GM19328 (cell line): ENCODE data around the gene GJC1.
"Not testable (repeated sequence)": the region's sequence is repeated elsewhere in the genome, so short reads cannot be mapped to it uniquely, and the experiment has no call there.

ENCODE experiments used
- ATAC-seq: cut with Tn5 transposase; IDR thresholded peaks from one replicate; pipeline ENCODE4 v1.9.1; 2021; ENCODE audit warnings: mild to moderate bottlenecking, moderate library complexity; ENCODE audit not compliant: unreplicated experiment

Gene GJC1

DNA sequence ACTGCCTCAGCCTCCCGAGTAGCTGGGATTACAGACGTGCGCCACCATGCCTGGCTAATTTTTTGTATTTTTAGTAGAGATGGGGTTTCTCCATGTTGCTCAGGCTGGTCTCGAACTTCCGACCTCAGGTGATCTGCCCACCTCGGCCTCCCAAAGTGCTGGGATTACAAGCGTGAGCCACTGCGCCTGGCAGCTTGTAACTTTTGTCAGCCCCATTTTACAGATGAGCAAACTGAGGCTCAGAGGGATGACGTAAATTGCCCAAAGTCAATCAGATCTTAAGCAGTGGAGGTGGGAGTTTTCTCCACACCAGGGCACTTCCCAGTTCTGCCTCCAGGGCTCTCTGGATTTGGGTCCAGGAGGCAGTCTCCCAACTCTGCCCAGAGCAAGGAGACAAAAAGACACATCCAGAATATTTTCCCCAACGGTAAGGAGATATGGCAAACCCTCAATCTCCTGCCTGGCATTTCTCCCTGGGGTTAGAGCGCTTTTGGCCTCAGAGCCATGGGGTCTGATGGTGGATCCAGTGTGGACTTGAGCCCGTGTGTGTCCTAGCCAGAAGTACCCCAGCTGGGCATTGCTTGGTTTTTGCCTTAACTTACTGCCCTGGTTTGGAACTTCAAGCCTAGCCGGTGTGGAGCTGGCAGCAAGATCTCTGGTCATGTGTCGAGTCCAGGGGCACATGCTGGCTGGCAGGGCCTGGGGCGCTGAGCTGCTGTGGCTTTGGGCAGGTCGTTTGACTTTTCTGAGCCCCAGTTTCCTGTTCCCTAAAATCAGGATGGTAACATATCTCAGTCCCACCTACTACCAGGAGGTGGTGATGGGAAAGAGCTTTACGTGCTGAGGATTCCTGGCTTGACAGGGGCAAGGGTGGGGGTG is 67.9 kb downstream of the GJC1 start:
- no peak for ATAC-seq

DNA sequence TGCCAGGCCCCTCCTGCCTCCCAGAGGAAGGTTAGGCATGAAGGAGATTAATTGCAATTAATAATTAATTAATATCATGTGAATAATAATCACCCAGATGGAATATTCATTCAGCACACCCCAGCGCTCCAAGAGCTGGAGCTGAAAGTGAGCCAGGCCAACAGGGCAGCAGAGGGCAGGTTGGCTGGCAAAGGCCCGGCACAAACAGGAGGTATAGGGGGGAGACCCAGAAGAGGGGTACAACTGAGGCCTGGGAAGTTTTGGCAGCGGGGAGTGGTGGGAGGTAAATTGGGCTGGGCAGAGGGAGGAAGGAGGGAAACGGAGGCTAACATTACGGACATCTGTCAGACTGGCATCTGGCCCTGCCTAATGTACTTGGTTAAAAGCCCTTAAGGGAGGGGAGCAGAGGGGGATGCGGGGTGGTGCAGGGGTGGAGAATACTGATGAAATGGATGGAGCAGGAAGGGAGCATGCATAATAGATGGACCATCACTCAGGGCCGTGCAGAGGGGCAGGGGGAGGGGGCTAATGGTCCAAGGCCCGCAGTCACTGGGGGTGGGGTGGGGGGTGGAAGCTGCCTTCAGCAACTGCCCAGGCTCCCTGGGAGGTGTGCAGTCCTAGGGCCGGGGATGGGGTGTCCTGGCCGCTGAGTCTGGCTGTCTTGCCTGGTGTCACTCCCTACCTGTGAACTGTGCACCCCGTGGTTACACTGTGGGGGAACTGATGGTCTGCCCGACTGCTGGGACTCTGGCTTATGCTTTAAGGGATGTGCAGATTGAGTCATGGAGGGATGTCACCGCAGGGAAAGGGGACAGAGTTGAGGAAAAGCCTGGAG is 69.4 kb downstream of the GJC1 start:
- no peak for ATAC-seq

DNA sequence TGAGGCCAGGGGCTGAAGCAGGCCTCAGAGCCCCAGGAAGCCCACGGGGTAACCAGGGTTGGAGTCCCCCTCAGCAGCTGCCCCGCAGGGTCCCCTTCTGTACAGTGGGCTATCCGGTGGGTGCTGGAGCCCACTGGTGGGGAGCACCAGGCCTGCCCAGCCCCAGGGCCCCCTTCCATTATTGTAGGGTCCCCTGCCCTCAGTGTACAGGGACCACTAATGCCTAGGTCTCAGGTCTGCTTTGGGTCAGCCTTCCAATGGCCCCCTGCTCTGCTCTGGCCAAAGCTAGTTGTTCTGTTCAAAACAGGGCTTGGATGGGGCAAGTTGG is 70.2 kb downstream of the GJC1 start:
- no peak for ATAC-seq

DNA sequence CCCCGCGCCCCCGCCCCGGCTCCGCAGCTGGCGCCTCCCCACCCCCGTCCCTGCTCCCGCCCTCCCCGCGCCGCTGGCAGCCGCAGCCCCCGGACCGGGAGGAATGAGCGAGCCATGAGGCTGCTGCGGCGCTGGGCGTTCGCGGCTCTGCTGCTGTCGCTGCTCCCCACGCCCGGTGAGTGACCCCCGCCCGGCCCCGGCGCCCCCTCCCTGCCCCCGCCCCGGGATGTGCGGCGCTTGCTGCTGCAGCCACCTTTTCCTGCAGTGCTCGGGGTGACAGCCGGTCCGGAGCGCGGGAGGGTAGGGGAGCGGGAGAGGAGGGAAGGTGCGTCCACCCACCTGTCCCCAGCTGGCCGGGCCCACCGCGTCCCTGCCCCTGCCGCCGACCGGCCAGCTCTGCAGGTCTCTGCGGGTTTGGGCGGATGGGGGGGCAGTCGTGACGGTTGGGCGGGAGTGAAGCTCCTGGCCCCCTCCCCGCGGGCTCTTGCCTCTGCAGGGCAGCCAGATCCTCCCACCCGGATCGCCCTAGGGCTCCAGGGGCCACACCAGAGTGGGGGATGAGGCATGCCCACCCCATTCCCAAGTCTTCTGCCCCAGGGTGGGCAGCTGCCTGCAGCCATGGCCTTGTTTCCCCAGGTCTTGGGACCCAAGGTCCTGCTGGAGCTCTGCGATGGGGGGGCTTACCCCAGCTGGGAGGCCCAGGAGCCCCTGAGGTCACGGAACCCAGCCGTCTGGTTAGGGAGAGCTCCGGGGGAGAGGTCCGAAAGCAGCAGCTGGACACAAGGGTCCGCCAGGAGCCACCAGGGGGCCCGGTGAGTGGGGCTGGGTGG is 70.8 kb downstream of the GJC1 start:
- ATAC-seq, result no peak

DNA sequence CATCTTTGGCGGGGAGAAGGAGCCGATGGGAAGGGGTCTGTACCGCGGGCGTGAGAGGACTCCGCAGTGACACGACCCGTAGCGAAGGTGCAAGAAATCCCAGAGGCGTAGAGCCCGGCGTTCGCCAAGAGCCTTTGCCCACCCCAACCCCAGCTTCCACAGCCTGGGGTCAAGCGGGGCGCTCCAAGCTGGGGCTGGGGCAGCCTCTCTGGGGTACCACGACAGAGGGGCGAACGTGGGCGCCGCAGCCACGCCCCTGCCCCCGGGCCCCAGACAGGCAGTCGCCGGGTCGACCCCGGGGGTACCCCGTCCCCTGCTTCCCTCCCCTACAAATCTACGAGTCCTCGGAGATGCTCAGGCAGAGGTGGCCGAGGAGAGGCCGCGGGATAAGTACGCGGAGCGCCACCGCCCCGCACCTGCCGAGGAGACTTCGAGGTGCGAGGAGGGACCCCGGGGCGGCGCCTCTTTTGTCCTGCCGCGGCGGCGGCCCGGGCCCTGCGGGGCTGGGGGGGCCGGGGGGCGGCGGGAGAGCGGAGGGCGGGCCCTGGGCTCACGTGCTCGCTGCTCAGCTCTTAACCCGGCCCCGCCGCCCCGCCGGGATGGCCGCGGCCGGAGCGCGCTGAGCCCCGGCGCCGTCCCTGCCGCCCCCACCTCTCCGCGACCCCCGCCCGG is 71.5 kb downstream of the GJC1 start, which contains the start of gene ADAM11:
ADAM11 (plus strand) TSS at position 575 of the 672 bp plus-strand sequence. CDS start 212 bp downstream, outside the sequence.
- no peak for ATAC-seq

DNA sequence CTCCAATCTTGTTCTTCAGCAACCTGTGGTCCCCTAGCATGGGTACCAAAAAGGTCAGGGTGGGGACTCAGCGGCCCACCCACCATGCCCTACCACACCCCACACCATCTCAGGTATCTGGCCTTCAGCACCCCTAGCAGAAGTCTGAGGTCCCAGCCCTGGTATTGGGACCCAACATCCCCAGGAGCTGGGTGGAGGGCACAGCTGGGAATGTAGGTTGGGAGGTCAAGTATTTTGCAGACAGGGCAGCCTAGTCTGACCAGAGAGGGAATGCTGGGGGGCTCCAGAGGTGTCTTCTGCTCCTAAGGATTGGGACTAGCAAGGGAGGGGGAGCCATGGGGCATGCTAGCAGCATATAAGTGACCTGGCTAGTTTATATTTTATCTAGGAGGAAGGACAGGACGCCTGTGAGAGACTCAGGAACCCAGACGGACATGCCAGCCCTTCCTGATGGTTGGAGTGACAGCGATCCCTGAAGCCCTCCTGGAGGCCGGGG is 72.1 kb downstream of the GJC1 start:
- no peak for ATAC-seq

DNA sequence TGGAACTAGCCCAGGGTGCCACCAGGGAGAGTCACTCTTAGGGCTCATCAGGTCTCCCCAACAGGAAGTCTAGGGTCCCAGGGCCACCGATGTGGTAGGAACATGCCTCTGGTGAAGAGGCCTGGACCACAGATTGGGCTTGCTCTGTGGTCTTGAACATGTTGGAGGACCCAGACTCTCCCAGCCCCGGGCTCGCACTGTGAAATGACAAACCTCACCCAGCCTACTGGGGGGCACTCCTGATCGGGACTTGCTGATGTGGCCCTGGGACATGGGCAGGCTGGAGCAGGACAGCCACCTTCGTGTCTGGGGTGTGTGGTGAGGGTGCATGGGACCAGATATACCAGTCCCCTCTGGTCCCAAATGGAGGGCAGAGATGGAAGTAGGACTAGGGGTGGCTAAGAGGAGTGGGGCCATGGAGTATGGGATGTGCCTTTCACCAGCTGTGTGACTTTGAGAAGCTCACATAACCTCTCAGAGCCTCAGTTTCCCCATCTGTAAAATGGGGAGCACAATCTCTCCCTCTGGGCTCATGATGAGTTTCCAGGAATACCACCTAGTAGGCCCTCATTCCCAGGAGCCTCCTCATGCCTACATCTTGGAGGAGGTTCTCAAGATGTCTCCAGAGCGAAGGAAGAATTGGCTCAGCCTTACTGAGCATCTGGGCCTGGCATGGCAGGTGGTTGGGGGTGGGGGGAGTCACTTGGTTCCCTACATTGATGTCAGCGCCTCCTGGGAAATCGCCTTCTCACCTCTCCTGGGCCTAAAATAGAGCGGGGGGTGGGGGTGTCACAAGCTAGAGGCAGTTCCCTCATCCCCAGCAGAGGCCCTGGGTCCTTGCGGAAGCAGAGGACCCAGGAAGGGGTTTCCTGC is 72.8 kb downstream of the GJC1 start:
- ATAC-seq, result no peak

DNA sequence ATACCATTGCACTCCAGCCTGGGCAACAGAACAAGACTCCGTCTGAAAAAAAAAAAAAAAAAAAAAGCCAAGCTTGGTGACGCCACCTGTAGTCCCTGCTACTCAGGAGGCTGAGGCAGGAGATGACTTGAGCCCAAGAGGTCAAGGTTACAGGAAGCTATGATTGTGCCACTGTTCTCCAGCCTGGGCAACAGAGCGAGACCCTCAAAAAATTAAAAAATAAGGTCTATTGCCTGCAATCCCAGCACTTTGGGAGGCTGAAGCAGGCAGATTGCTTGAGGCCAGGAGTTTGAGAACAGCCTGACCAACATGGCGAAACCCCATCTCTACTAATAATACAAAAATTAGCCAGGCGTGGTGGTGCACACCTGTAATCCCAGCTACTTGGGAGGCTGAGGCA is 74.9 kb downstream of the GJC1 start:
- ATAC-seq, result not testable (repeated sequence)

DNA sequence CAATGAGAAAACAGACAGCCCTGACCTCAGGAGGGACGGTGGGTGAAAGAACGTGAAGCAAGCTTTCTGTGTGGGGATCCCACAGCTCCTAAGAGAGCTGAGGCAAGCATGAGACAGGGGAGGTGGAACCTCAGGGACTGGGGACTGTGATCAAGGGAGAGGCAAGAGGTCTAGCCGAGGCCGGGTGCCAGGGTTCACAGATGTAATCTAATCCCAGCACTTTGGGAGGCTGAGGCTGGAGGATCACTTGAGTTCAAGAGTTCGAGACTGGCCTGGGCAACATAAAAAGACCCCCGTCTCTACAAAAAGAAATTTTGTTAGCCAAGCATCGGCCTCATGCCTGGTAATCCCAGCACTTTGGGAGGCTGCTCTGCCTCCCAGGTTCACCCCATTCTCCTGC is 75.8 kb downstream of the GJC1 start:
- no peak for ATAC-seq

DNA sequence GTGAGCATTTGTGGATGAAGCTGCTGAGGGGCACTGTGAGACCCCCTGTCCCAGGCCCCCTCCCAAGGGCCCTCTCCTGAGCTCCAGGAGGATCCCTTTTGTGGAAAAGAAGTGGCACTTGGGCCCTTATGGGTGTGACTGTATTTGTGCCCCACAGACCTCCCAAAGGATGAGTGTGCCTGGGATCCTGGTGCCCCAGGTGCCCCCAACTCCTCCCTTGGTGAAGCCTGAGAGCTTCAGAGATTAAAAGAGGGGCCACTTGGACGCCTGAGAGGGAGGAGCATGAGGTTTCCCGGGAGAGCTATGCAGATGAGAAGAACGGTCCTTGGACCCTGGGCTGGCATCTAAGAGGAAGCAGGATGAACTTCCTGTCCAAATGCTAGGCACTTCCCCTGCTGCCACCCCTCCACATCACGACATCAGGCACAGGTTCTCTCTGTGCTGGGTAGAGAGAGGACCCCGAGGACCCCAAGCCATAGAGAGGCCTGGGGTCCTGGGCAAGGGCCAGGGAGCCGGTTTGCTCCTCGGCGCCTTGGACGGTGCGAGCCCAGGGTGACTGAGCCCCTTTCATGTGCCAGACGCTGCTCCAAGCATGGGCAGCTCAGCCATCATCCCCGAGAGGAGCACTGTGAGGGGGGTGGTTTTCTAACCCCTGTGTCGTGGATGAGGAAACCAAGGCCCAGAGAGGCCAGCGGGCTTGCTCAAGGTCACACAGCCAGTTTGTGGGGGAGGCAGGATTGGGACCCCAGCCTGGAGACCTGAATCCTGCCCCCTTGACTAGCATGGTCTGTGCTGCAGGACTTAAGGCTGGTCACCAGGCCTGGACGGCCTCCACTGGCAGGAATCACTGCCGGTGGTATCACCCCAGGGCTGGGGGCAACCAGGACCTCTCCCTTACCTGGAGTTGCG is 76.9 kb downstream of the GJC1 start:
- no peak for ATAC-seq

DNA sequence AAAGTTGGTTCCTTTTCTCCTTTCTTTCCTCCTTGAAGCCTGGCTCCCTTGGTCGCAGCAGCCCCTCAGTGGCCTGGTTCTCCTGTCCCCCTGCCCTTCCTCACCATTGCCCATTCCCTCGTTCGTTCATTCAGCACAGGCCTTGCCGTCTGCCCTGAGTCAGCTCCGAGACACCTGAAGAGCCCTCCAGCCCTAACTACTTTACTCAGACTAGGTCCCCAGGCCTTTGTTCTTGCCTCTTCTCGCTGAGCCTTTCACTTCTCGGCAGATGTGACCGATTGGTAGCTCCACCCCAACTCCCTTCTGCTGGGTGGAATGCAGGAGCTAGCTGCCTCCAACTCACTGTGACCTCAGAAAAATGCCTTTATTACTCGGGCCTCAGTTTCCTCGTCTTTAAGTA is 78.3 kb downstream of the GJC1 start:
- ATAC-seq, result no peak

DNA sequence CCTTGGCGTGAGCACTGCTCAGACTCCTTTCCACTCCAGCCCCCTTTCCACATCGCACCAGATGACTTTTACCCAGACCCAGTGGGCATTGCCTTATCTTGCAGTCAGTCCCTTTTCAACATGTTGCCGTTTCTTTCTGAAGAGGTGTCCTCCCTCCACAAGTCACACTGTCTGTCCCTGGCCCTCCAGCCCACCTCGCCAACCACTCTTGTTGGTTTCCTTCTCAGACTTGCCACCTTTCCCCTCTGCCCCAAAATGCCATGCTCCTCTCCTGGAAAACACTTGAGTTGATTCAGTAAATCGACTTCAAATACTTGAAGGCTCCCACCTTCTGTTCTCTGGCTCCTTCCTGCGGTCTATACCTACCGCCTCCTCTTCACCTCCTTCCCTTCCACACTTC is 78.8 kb downstream of the GJC1 start:
- no peak for ATAC-seq

DNA sequence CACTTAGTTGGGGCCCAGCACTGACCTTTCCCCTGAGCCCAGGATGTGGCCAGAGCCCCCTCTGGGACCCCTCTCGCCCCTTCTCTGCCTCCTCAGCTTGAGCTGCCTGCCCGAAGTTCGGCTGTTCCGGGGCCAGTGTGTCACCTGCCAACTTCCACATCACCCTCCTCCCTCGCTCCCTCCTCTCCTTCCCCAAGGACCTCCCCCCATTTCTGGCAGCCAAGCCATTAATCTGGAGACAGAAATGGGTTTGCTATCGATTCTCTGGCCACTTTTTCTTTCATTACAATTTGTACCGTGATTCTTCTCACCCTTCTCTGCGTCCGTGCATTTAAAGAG is 80.1 kb downstream of the GJC1 start:
- no peak for ATAC-seq

DNA sequence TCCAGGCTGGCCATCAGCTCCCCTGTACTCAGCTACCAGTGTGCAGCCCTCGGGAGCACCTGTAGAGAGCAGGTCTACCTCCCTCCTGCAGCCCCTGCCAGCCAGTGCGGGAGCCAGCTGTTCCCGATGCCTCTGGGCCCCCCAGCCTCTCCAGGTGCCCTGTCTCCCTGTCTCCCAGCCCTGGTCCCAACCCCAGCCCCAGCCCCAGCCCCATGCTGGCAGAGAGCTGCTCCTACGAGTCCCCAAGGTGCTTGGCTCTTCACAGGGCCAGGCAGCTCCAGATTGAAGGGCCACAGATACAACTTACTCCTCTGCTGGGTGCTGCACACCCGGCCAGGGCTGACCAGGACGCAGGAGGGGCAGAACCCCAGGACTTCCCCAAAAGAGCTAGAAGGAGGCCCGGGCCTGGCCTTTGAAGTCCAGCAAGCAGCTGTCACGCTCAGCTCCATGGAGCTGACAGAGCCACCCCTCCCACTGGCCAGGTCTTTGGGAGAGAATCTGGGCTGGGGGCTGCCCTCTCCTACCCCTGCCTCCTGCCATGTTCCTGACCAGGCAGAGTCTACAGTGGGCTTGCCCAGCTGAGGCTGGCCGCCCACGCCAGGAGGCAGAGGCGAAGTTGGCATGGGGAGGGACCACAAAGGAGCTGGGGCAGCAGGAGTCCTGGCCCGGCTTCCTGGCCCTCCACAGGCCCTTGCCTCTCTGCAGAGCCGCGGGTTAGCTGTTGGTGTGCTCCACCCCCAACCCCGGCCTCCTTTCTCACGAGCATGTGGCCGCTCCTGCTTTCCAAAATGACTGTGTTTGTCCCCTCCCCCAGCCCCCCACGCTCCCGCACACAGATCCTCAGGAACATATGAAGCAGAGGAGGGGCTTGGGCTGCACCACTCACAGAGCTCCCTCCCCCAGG is 80.8 kb downstream of the GJC1 start:
- no peak for ATAC-seq
